GM21723 (cell line): ENCODE data around the gene KIF18A.
A peak's percentile ranks its signal among the peaks of the same experiment; 100 is the strongest.
"Not testable (repeated sequence)": the region's sequence is repeated elsewhere in the genome, so short reads cannot be mapped to it uniquely, and the experiment has no call there.

Experiments used
- ATAC-seq: cut with Tn5 transposase; IDR thresholded peaks from one replicate; pipeline ENCODE4 v1.9.1; 2021; ENCODE audit warnings: mild to moderate bottlenecking, moderate library complexity; ENCODE audit not compliant: unreplicated experiment

The KIF18A gene

DNA sequence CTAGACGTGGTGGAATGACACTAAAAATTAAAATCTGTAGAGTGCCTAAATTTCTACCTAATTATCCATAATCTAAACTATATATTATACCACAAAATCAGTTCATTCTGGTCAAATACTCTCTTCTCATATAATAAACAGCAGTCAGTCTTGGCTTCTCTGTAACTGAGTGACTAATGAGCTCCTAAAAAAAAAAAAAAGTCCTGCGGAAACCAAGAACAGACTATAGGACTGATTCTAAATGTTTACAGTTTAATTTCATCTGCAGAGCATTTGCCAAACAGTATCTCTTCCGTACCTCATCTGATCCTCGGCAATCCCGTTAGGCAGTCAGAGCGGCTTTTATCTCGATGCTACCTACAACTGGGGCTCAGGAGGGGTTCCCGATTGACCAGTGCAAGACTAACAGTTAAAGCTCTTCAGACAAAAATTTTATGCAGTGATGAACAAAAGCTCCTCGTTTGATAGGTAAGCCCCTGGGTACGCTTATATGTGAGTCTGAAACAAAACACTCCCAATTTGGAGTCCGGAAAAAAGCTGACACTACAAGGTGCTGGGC lies 686 bp downstream of the KIF18A start:
- ATAC-seq = peak; percentile 6

DNA sequence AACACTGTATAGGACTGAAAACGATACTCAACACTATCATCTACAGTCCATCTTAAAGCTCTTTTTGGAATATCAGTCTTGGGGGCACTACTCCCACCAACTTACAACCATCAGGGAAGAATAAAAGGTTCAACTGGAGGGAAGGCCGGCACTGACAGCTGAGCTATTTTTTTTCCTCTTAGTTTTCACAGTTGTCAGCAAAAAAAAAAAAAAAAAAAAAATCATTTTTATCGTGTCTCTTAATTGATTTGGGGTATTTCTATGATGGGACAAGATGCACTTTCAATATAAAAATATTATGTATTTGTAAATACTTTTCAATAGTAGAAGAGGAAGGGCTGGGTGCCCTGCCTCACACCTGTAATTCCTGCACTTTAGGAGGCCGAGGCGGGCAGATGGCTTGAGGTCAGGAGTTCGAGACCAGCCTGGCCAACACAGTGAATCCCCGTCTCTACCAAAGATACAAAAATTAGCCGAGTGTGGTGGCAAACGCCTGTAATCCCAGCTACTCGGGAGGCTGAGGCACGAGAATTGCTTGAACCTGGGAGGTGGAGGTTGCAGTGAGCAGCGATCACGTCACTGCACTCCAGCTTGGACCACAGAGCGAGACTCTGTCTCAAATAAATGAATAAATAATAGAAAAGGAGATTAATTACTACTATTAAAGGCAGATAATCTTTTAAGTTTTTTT lies 1.5 kb downstream of the KIF18A start:
- no peak for ATAC-seq

DNA sequence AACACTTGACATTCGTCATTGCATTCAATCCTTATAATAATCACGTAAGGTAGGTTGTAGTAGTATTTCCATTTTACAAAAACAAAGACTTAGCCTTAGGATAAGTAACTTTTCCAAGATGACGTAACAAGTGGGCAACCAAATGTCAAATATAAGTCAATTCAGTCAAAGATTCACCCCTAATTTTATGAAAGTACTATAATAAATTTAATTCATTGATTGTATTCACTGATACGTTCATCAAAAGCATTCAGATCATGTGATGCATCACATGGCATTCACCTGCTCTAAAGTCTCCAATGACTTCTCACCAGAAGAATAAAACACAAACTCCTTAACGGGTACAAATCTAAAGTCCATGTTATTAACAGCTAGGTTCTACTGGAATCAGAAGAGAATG lies 2.1 kb downstream of the KIF18A start:
- ATAC-seq = no peak

DNA sequence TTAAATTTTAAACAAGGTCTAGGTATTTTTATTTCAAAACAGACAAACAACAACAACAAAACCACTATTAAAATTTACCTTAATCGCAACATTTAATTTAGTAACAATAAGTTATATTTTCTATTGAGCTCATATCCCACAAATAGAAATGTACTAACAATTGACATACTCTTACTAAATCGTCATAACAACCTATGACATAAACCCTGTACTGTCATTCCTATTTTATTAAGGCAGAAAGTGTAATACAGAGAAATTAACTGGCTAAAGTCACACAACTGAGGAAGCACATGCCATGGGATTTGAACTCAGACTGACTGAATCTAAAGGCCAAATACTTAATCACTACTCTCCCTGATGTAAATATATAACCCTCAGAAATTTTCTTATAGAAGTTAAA lies 3.0 kb downstream of the KIF18A start:
- no peak for ATAC-seq

DNA sequence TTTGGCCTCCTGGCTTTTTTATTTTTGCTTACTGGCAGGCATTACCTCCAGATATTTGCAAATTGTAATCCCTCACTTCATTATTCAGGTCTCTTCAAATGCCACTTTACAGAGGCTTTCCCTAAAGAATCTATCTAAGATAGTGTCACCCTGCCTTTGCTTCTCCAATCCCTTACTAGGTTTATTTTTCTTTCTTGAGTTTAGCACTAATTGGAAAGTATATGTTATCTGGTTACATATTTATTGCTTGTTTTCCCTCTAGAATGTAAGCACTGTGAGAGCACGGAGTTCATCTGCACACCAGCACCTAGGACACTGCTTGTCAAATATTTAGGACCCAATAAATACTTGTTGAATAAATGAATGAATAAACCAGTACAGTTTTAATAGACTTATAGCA lies 3.5 kb downstream of the KIF18A start:
- no peak for ATAC-seq

DNA sequence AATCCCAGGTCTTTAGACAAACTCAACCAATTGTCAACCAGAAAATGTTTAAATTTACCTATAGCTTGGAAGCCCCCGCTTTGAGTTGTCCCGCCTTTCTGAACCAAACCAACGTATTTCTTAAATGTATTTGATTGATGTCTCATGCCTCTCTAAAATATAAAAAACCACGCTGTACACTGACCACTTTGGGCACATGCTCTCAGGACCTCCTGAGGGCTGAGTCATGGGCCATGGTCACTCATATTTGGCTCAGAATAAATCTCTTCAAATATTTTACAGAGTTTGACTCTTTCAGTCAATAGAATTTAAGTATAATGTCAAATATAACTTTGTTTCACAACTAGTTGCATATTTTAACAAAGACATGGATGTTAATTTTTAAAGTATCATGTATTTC lies 5.7 kb downstream of the KIF18A start:
- ATAC-seq = not testable (repeated sequence)

DNA sequence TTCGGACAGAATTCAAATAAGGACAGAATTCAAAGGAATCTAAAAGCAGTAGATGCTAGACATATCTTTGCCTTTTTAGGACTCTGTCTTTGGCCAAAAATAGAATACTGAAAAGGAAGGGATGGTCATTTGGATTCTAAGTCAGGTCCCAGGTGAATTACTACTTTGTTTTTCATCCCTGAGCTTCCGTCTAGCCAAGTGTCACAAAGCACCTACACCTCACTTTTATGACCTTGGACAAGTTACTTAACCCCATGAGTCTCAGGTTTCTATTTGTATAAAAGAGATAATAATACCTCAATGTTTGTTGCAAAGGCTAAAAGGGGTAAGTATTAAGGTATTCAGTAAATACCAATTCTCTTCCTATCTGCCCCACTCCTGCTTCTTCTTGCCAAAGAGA lies 7.3 kb downstream of the KIF18A start:
- ATAC-seq = no peak

DNA sequence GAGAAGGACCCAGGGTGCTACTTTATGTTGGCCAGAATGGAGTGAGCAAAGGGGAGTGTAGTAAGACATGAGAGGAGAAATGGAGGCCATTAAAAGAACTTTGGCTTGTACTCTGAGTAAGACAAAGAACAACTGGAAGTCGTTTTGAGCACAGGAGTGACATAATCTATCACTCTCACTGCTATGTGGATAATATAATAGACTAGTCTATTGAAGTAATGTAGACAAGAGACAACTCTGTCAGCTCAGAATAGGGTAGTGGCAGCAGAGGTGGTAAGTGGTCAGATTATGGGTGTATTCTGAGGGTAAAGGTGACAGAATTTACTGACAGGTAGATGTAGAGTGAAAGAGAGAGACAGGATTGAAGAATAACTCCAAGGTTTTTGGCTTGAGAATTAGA lies 8.2 kb downstream of the KIF18A start:
- no peak for ATAC-seq

DNA sequence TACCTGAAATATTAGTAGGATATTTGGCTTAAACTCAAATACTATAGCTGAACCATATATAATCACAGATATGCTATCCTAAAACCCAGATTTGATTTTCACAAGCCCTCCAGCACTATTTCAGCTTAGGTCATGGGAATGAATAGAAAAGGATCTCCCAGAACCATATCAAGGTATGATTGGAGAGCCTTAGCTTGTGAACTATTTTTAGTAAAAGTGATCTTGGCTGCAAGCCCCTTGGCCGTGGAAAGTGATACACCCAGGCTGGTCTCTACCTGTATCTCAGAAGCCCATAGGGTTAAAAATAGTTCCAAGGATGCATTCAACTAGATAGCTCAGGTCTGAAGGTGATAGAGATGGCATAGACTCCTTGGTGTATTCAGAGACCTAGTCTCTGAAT lies 9.7 kb downstream of the KIF18A start:
- no peak for ATAC-seq

DNA sequence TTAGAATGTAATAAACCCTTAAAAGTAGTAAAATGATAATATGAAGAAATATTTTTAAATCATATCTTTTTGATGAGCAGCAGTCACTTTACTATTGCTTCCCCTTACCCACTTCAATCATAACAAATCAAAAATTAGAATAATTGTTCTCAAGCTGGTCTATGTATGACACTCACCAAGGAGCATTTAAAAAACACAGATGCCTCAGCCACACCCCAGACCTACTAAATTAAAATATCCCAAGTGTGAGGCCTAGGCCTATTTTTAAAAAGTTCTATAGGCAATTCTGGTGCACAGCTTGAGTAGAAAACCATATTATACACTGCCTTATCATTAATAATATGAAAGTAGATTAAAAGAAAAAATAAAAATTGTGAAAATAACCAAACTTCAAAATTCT lies 15.2 kb downstream of the KIF18A start:
- ATAC-seq = no peak

DNA sequence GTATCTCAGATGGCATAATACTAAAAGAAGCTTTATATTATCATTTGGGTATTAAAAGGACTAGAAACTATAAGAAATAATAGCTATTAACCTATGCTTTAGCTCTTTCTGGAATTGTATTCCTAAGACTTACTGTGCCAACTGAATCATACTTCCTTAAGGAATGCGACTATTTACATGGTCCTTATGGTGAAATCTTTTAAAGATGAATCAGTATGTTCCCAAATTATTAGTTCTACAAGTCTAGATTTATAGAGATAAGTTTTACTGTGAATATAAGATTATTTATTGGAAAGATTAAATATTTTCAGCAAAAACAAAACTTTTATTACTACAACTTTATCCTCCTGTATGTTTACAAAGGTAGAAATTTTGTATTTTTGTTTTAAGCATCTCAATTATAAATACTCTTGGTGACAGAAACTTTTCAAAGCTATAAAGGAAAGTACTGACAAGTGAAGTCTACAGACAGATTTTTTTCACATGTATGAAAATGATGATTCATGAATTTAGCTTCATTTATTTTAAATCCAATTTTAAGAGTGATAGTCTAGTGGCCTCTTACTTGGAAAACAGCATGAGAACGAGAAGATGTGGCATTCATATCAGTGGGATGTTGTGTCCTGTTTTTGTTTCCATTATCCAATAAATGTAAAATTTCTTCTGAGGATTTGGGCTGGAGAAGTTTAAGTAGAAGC lies 17.8 kb downstream of the KIF18A start:
- no peak for ATAC-seq

DNA sequence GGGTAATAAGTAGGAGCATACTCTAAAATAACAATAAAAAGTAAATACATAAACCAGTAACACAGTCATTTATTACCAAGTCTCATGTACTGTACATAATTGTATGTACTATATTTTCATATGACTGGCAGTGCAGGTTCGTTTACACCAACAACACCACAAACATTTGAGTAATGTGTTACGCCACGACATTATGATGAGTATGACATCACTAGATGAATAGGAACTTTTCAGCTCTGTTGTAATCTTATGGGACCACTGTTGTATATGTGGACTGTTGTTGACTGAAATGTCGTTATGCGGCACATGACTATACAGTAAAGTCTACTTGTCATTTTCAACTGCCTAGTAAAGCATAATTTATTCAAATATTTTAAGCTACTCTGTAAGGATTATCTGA lies 18.6 kb downstream of the KIF18A start:
- ATAC-seq = no peak

DNA sequence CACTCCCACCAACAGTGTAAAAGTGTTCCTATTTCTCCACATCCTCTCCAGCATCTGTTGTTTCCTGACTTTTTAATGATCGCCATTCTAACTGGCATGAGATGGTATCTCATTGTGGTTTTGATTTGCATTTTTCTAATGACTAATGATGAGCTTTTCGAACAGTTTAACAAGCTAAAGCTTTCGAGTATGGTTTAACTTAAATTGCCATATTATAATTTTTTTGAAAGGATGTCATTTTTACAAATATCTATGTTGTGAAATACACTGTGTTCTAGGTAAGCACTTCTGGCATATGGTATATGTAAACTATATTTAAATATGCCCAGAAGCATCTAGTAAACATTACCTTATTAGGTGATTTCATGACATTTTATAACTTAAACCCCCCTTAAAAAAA lies 20.3 kb downstream of the KIF18A start:
- not testable (repeated sequence) for ATAC-seq

DNA sequence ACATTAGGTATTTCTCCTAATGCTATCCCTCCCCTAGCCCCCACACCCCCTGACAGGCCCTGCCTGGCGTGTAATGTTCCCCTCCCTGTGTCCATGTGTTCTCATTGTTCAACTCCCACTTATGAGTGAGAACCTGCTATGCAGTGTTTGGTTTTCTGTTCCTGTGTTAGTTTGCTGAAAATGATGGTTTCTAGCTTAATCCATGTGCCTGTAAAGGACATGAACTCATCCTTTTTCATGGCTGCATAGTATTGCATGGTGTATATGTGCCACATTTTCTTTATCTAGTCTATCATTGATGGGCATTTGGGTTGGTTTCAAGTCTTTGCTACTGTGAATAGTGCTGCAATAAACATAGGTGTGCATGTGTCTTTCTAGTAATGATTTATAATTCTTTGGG lies 20.8 kb downstream of the KIF18A start:
- ATAC-seq = not testable (repeated sequence)

DNA sequence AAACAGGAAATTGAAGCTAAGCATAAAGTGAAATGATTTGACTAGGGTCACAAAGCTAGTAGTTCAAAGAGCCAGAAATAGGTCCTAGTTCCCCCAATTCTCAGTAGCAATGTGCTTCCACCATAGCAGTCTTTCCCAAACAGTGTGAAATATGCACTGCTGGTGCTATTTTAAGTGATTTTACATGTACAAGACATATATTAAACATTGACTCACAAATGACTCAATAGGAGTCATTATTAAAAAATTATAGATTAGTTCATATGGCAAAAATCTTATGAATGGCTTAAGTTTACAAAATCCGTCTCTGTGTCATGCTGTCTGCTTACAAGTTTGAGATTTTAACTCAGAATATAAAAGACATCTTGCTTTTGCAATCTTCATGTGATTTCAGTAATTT lies 21.4 kb downstream of the KIF18A start:
- no peak for ATAC-seq

DNA sequence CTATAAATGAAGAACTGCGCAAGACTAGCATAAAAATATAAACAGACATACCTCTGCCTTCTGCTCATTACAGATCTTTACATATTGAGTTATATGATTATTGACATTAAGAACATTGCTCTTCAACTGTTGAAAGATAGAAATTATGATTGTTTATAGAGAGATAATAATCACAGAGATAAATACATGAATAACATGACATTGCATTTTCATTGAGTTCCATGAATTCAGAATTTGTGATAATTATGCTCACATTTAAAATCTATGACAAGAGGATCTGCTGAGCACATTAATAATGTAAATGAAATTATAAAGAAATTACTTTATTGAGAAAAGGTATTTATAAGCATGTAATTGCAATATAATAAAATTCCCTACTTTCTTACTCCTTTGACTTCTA lies 24.8 kb downstream of the KIF18A start:
- ATAC-seq = no peak

DNA sequence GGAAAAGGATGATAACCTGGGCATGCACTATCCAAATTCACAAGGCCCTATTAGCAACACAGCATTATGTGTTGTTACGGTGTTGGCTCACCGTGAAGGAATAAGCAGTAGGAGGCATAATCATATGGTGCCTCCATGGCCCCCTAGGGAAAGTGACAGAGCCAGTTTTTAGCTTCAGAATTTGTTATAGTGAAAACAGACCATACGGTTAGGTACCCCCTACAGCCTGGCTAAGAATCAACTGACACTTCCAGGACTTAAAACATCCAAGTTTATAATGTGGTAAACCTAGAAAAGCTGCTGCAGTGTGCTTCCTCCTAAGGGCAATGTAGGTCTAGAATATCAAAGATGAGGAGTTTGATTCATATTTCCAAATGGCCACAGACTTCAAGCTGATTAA lies 30.4 kb downstream of the KIF18A start:
- no peak for ATAC-seq

DNA sequence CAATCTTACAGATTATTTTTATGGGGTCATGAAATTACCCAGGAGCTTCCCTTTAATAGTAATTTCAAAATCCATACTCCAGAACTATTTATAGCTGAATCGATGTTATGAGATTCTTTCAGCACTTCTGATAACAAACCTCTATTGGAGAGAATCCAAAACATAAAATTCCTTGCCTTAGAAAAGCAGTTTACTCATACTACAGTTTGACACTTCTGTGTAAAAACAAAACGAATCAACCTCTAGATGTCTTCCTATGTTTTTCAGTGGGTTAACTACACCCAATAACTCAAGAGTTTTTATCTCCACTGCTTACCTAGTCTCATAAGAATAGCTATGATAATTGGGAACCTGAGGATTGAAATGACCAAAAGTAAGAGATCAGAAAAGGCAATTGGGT lies 35.6 kb downstream of the KIF18A start:
- ATAC-seq = no peak

DNA sequence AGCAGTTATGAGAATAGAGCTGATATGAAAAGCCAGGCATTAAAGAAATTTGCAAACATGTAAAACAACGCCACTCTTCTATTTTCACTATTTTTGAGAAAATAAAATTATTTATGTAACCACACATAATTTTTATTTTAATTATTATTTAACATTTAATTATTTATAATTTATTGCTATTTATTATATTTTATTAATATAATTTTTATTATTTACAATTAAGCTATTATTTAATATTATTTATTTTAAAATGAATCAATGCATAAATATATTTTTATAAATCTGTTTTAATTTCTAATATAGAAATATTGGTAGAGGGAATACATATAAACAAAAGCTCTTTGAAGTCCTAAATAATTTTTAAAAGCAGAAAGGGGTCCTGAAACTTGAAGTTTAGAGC lies 36.7 kb downstream of the KIF18A start:
- no peak for ATAC-seq

DNA sequence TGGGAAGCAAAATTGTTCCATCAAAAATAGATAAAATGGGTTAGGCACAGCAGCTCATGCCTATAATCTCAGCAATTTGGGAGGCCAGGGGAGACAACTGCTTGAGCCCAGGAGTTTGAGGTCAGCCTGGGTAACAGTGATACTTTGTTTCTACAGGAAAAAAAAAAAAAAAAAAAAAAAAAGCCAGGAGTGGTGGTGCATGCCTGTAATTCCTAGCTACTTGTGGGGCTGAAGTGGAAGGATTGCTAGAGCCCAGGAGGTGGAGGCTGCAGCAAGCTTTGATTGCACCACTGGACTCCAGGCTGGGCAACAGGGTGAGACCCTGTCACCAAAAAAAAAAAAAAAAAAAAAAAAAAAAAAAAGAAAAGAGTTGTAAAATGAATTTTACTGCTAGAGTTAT lies 49.6 kb downstream of the KIF18A start:
- no peak for ATAC-seq

DNA sequence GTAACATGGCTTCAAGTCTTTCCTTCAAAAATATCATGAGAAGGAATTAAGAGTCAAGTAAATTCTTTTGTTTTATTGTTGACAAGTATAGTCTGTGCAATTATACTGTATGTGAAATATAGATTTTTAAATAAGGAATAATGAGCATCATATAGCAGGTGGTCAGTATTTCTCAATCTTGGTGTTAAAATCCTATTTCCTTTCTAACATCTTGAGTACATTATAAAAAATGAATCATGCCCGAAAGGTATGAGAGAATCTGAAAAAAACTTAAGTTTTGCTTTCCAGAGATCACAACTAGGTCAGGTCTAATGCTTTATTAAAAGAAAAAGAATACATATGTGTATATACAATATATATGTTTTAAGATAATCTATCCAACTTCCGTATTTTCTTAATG lies 53.1 kb downstream of the KIF18A start:
- no peak for ATAC-seq
